GM19372 (cell line): Measurements from ENCODE around the gene FOXL2NB.
"Not testable (repeated sequence)": the region's sequence is repeated elsewhere in the genome, so short reads cannot be mapped to it uniquely, and the experiment has no call there.

Source experiments
- ATAC-seq: cut with Tn5 transposase; IDR thresholded peaks from one replicate; pipeline ENCODE4 v1.9.1; 2021; ENCODE audit warnings: mild to moderate bottlenecking, low read depth, moderate library complexity; ENCODE audit not compliant: unreplicated experiment

FOXL2NB gene

DNA sequence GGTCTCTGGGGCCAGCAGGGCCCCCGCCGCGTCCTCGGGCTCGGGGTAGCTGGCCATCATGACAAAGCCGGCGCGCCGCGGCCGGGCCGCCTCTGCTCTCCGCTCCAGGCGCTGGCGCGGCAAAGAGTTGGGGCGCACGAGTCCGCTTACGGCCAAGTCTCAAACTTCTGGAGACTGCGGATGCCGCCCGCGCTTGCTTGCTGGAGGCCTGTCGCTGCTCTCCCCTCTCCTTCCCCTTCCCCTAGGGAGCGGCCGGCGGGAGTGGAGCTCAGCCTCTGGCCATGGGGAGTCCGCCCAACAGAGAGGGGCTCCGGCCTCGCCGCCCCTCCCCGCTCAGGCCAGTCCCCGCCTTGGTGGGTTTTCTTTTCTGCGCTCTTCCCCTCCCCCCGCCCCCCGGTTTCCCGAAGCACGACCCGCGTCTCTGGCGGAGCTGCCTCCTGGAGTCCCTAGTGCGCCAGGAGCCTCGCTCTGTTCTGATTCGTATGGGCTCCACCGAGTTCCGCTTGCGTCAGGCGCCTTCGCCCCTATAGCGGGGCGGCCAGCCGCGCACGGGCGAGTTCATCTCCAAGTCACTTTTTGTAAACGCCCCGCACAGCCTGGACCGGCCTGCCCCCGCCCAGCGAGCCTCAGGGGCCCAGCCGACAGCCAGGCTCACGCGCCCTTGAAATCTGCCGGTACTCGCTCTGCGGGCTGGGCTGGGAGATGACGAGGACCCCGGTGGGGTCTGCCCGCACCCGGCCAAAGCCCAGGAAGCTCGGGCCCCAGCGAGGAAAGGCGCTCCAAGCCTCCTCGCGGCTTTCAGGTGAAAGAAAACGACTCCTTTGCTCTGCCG lies at the start of gene FOXL2NB, which contains the start of gene FOXL2:
FOXL2NB (plus strand) TSS at position 555 of the 832 bp plus-strand sequence; CDS start at position 703, 148 bp downstream.
FOXL2 (minus strand) TSS at position 475 of the 832 bp plus-strand sequence; CDS start at position 60, 415 bp downstream.
- ATAC-seq = no peak

DNA sequence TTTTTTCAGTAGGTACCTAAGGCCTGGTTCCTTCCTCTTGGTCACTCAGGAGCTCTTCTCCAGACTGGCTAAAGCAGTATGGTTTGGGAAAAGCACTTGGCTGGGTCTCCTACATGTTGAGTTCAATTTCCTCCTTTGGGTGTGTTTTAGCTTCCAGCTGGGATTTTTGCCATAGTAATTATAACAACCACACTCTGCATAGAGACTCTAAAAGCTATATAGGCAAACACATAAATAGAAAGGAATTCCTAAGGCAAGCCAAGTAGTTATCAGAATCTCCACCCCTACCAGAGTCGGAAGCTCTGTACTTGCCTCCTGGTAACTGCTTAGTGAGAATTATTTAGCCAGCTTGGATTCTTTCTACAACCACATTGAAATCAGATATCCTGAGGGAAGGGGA lies 48.7 kb upstream of the FOXL2NB start:
- no peak for ATAC-seq

DNA sequence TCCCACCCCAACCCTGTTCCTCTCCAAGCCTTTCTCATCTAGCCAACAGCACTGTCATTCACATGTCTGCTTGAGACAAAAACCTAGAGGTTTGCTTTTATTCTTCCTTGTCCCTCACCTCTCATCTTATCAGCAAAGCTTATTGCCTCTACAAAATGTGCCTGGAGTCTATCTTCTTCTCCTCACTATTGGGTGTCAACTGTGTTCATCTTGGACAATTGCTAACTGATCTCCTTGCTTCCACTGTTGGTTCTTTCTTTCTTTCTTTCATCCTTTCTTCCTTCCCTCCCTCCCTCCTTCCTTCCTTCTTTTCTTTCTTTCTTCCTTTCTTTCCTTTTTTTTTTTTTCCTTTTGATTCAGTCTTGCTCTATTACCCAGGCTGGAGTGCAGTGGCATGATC lies 48.3 kb upstream of the FOXL2NB start:
- ATAC-seq = no peak

GRCh38 chr3:138899351-138899991 lies 47.5 kb upstream of the FOXL2NB start:
- ATAC-seq = no peak

- no peak for ATAC-seq
Measured at GRCh38 chr3:138901567-138901966, 45.5 kb upstream of the FOXL2NB start.

- no peak for ATAC-seq
Measured at GRCh38 chr3:138902171-138902570, 44.8 kb upstream of the FOXL2NB start.

DNA sequence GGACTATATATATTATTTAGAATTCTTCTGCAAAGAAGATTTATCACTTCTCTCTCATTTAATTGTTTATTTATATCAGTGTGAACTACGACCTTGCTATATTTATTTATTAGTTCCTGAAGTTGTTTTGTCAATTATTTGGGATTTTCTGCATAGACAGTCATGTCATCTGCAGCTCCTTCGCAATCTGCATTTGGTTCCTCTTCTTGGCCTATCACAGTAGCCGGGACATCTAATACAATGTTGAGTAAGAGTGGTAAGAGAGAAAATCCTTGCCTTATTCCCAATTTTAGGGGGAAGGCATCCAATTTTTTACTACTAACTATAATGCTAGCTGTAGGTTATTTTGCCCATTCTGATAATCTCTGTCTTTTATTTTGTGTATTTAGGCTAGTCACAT lies 39.5 kb upstream of the FOXL2NB start:
- no peak for ATAC-seq

GRCh38 chr3:138908846-138909245 lies 38.2 kb upstream of the FOXL2NB start:
- ATAC-seq = no peak

GRCh38 chr3:138909904-138910303 lies 37.1 kb upstream of the FOXL2NB start:
- ATAC-seq = no peak

GRCh38 chr3:138911621-138912020 lies 35.4 kb upstream of the FOXL2NB start:
- ATAC-seq = no peak

- no peak for ATAC-seq
Measured at GRCh38 chr3:138912237-138912636, 34.8 kb upstream of the FOXL2NB start.

- ATAC-seq = no peak
Measured at GRCh38 chr3:138913766-138914165, 33.3 kb upstream of the FOXL2NB start.

GRCh38 chr3:138914870-138915502 lies 32.0 kb upstream of the FOXL2NB start:
- ATAC-seq = peak; percentile 20

DNA sequence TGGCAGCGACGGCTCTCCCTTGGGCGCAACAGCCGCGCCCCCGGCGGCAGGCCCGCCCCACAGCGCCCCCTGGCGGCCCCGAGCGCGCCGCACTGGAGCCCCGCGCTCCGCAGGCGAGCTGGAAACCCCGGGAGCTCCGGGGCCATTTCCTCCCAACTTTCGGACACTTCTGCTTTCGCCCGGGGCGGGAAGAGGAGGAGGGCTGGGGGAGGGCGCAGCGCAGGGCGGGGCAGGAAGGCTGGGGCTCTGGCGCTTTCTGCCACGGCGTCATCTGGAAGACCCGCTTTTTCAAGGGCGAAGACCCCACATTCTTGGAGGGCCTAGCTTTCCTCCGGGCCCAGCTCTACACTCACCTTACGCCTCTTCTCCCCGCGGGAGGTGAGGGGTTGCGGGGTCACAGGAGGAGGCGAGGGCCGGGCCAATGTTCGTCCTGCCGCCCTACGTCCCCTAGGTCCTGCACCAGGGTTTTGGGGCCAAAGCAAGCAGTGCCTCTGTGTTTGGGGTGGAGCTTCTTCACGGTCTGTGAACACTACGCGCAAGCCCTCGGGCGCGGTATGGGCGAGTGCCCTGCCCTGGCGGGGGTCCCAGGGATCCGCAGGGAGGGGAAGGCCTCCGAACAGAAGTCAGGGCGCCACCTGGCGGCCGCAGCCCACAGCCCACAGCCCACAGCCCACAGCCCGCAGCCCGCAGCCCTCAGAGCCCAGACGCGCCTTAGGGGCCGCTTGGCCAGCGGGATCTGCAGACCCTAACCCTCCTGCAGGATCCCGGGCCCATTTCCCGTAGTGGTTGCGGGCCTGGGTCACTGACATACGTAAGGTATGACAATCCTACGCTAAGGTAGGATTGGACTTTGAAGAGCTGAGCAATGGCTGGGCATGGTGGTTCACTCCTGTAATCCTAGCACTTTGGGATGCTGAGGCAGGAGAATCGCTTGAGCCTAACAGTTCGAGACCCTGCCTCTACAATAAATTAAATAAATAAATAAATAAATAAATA lies 31.2 kb upstream of the FOXL2NB start:
- peak; percentile 71 for ATAC-seq

GRCh38 chr3:138916824-138917223 lies 30.2 kb upstream of the FOXL2NB start:
- ATAC-seq = no peak

- ATAC-seq = no peak
Measured at GRCh38 chr3:138919325-138919724, 27.7 kb upstream of the FOXL2NB start.

DNA sequence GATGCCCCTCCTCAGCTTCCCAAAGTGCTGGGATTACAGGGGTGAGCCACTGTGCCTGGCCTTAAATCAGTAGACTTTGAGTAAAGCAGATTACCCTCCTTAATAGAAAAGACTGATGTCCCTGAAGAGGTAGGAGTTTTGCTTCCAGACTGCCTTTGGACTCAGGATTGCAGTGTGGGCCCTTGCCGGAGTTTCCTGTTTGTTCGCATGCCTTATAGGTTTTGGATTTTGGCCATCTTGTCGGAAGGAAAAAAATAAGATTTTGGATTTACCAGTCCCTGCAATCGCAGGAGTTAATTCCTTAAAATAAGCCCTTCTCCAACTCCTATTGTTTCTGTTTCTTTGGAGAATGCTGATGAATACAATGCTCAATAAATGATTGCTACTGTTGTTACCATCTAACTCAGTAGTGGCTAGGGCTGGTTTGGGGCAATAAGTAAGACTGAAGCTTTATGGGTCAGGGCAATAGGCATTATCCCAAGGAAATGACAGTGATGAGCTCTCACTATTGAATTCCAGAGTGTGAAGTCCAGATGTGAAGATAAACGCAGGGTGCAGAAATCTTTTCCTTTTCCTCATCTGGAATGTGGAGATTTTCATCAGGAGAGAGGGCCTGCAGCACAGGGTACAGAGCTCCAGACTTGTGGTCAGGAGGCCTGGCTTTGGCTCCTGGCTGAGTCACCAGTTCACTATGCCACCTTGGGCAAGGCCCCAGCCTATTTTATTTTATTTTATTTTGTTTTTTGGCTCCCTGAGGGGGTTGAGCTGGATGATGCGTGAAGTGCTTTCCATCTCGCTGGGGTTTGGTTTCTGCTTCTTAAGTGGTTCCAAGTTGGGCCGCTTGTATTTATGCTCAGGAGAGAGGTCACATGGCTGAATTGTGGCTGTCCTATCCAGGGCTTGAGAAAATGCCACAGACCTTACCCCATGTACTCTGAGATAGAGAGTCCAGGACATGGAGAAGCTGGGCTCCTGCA lies 25.4 kb upstream of the FOXL2NB start:
- no peak for ATAC-seq

DNA sequence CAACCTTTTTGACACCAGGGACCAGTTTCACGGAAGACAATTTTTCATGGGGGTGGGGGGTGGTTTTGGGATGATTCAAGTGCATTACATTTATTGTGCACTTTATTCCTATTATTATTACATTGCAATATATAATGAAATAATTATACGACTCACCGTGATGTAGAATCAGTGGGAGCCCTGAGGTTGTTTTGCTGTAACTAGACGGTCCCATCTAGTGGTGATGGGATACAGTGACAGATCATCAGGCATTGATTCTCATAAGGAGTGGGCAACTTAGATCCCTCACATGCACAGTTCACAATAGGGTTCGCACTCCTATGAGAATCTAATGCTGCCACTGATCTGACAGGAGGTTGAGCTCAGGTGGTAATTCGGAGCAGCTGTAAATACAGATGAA lies 24.6 kb upstream of the FOXL2NB start:
- ATAC-seq = not testable (repeated sequence)

DNA sequence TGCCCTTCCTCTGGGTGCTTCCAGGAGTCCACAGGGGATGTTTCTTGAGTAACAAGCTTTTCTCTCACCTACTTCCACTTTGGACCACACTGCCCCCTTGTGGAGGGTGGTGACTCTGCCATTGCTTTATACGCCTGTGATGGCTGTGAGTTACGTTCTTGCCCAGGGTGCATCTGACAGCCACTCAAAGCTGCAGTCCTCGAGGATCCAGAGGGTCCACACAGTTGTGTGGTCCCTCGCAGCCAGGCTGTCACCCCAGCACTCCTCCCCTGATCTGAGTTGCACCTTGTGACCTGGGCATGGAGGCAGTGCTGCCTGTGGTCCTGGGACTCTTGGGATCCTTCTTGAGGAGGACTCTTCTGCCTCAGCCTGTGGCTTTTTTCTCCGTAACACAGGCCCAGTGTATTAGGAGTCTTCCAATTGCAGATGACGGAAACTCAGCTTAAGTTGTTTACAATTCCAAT lies 23.5 kb upstream of the FOXL2NB start:
- ATAC-seq = peak; percentile 72
